Astrocyte (in vitro differentiated cells and primary cell): Measurements from ENCODE around the gene ZBTB49. TPM values are rescaled to one million over a fixed set of nuclear protein-coding genes. Genes with fewer than 3 reads are reported as not detected.

Experiments
- DNase-seq: peaks from one replicate; pipeline ENCODE4 v3.0.0-alpha.2; 2010; ENCODE audit warnings: low read depth
- FAIRE-seq: peaks from 2 replicates; lab custom pipeline; 2011; peaks lifted over from hg19 to GRCh38; lab: Jason Lieb, UNC
- H2AFZ ChIP-seq: 2 replicates; pipeline ENCODE4 v1.6.0; 2012; ENCODE audit warnings: low read depth, low read length, inconsistent platforms
- H3K27ac ChIP-seq: 2 replicates; pipeline ENCODE4 v1.5.1; 2011; ENCODE audit warnings: low read depth, low read length, inconsistent platforms
- H3K27me3 ChIP-seq: 2 replicates; pipeline ENCODE4 v1.6.0; 2011; ENCODE audit warnings: low read length, inconsistent platforms; ENCODE audit not compliant: insufficient read depth
- H3K36me3 ChIP-seq: 2 replicates; pipeline ENCODE4 v1.5.1; 2011; ENCODE audit warnings: low read length, inconsistent platforms; ENCODE audit not compliant: insufficient read depth
- H3K4me1 ChIP-seq: 2 replicates; pipeline ENCODE4 v1.5.1; 2011; ENCODE audit warnings: low read length, inconsistent platforms; ENCODE audit not compliant: insufficient read depth
- H3K4me2 ChIP-seq: 2 replicates; pipeline ENCODE4 v1.6.0; 2012; ENCODE audit warnings: low read length, inconsistent platforms
- H3K4me3 ChIP-seq: 2 replicates; pipeline ENCODE4 v1.5.1; 2011; ENCODE audit warnings: low read depth, mild to moderate bottlenecking, low read length, inconsistent platforms; ENCODE audit not compliant: insufficient read depth
- H3K79me2 ChIP-seq: 2 replicates; pipeline ENCODE4 v1.6.0; 2012; ENCODE audit warnings: mild to moderate bottlenecking, low read length, inconsistent platforms; ENCODE audit not compliant: insufficient read depth
- H3K9ac ChIP-seq: 2 replicates; pipeline ENCODE4 v1.6.0; 2012; ENCODE audit warnings: mild to moderate bottlenecking, low read length, inconsistent platforms
- H3K9me3 ChIP-seq: 2 replicates; pipeline ENCODE4 v1.5.1; 2012; ENCODE audit warnings: low read depth, mild to moderate bottlenecking, low read length, inconsistent platforms; ENCODE audit not compliant: insufficient read depth
- H4K20me1 ChIP-seq: 2 replicates; pipeline ENCODE4 v1.6.0; 2012; ENCODE audit warnings: low read length, inconsistent platforms; ENCODE audit not compliant: insufficient read depth
- H3K27ac Mint-ChIP-seq: one replicate; pipeline ENCODE4 v1.8.0; 2021; ENCODE audit warnings: mild to moderate bottlenecking, mixed read lengths; ENCODE audit not compliant: unreplicated experiment
- H3K27me3 Mint-ChIP-seq: one replicate; pipeline ENCODE4 v1.8.0; 2021; ENCODE audit warnings: low read depth, mixed read lengths; ENCODE audit not compliant: unreplicated experiment
- H3K36me3 Mint-ChIP-seq: one replicate; pipeline ENCODE4 v1.8.0; 2021; ENCODE audit warnings: low read depth, mixed read lengths; ENCODE audit not compliant: unreplicated experiment
- H3K4me1 Mint-ChIP-seq: one replicate; pipeline ENCODE4 v1.8.0; 2021; ENCODE audit warnings: low read depth, mixed read lengths; ENCODE audit not compliant: unreplicated experiment
- H3K4me3 Mint-ChIP-seq: one replicate; pipeline ENCODE4 v1.8.0; 2021; ENCODE audit warnings: mild to moderate bottlenecking, moderate library complexity, mixed read lengths; ENCODE audit not compliant: unreplicated experiment
- H3K9me3 Mint-ChIP-seq: one replicate; pipeline ENCODE4 v1.8.0; 2021; ENCODE audit warnings: mild to moderate bottlenecking, mixed read lengths; ENCODE audit not compliant: unreplicated experiment
- EZH2 ChIP-seq: IDR thresholded peaks from 2 replicates; pipeline ENCODE4 v1.6.1; 2012; ENCODE audit warnings: mild to moderate bottlenecking, low read length, inconsistent platforms; ENCODE audit not compliant: insufficient read depth
- total RNA-seq: library from RNA; stranded (reverse); gene quantifications from 2 replicates; pipeline ENCODE4 v1.2.1, GENCODE V29; 2021
- TF ChIP-seq, protein P1 (sequence below): IDR thresholded peaks from 2 replicates; pipeline ENCODE4 v1.5.1; 2011; ENCODE audit warnings: low read depth, mild to moderate bottlenecking, inconsistent platforms, low read length, moderate library complexity; ENCODE audit not compliant: insufficient read depth

Gene ZBTB49
- total RNA-seq, 1 donor from 2014 or later = 5.5 TPM

- Histone ChIP-seq H3K9ac (no peak overlapping the region), H3K4me1 (no peaks in the 10 kb centered on the region), H3K27ac (no peak overlapping the region), H3K27me3 (no peaks in the 10 kb centered on the region), H4K20me1 (peaks cover 5% of the 10 kb centered on the region), H2AFZ (no peak overlapping the region), H3K79me2 (no peaks in the 10 kb centered on the region), H3K36me3 (no peaks in the 10 kb centered on the region), H3K4me2 (no peak overlapping the region), H3K9me3 (no peaks in the 10 kb centered on the region), H3K4me3 (no peak overlapping the region)
- no peak for DNase-seq
- H3K9me3 Mint-ChIP-seq = no peaks in the 10 kb centered on the region
- FAIRE-seq = no peak
- H3K27me3 Mint-ChIP-seq = no peaks in the 10 kb centered on the region
- peaks cover 2% of the 10 kb centered on the region for H3K36me3 Mint-ChIP-seq
- H3K4me3 Mint-ChIP-seq = no peak overlapping the region
- peaks cover 7% of the 10 kb centered on the region for H3K4me1 Mint-ChIP-seq
- TF ChIP-seq, protein P1, sequence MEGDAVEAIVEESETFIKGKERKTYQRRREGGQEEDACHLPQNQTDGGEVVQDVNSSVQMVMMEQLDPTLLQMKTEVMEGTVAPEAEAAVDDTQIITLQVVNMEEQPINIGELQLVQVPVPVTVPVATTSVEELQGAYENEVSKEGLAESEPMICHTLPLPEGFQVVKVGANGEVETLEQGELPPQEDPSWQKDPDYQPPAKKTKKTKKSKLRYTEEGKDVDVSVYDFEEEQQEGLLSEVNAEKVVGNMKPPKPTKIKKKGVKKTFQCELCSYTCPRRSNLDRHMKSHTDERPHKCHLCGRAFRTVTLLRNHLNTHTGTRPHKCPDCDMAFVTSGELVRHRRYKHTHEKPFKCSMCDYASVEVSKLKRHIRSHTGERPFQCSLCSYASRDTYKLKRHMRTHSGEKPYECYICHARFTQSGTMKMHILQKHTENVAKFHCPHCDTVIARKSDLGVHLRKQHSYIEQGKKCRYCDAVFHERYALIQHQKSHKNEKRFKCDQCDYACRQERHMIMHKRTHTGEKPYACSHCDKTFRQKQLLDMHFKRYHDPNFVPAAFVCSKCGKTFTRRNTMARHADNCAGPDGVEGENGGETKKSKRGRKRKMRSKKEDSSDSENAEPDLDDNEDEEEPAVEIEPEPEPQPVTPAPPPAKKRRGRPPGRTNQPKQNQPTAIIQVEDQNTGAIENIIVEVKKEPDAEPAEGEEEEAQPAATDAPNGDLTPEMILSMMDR = no peak
- no peak for TF ChIP-seq EZH2
- H3K27ac Mint-ChIP-seq = no peak overlapping the region
Measured at GRCh38 chr4:4329496-4329895, 39.4 kb downstream of the ZBTB49 start.

- Histone ChIP-seq H3K36me3 (no peaks in the 10 kb centered on the region), H3K27ac (no peak overlapping the region), H4K20me1 (peaks cover 5% of the 10 kb centered on the region), H3K4me2 (no peak overlapping the region), H3K79me2 (no peaks in the 10 kb centered on the region), H3K9ac (no peak overlapping the region), H3K27me3 (no peaks in the 10 kb centered on the region), H2AFZ (no peak overlapping the region), H3K4me1 (no peaks in the 10 kb centered on the region), H3K9me3 (no peaks in the 10 kb centered on the region), H3K4me3 (no peak overlapping the region)
- Mint-ChIP-seq H3K27ac (no peak overlapping the region), H3K36me3 (no peaks in the 10 kb centered on the region), H3K4me3 (no peak overlapping the region), H3K27me3 (no peaks in the 10 kb centered on the region), H3K4me1 (peaks cover 3% of the 10 kb centered on the region), H3K9me3 (no peaks in the 10 kb centered on the region)
- no peak for TF ChIP-seq EZH2
- DNase-seq = no peak
- FAIRE-seq = no peak
Measured at GRCh38 chr4:4330794-4331193, 40.7 kb downstream of the ZBTB49 start.

- Mint-ChIP-seq H3K27ac (no peak overlapping the region), H3K4me1 (peaks cover 3% of the 10 kb centered on the region), H3K36me3 (no peaks in the 10 kb centered on the region), H3K9me3 (no peaks in the 10 kb centered on the region), H3K27me3 (peaks cover 3% of the 10 kb centered on the region), H3K4me3 (no peak overlapping the region)
- no peak overlapping the region for H3K4me3 ChIP-seq
- H3K9ac ChIP-seq = no peak overlapping the region
- no peaks in the 10 kb centered on the region for H3K4me1 ChIP-seq
- H3K36me3 ChIP-seq = no peaks in the 10 kb centered on the region
- H4K20me1 ChIP-seq = peaks cover 5% of the 10 kb centered on the region
- TF ChIP-seq, protein P1 = no peak
- TF ChIP-seq EZH2 = no peak
- H3K27ac ChIP-seq = no peak overlapping the region
- H2AFZ ChIP-seq = no peak overlapping the region
- H3K4me2 ChIP-seq = no peak overlapping the region
- no peaks in the 10 kb centered on the region for H3K79me2 ChIP-seq
- H3K27me3 ChIP-seq = peaks cover 3% of the 10 kb centered on the region
- FAIRE-seq = no peak
- no peak for DNase-seq
- no peaks in the 10 kb centered on the region for H3K9me3 ChIP-seq
Measured at GRCh38 chr4:4332529-4332928, 42.5 kb downstream of the ZBTB49 start.
